HCT116 (cell line): ENCODE measurements around the gene RGS10.

Source experiments
- CBX3 ChIP-seq: IDR thresholded peaks from 2 replicates; pipeline ENCODE4 v1.6.1; 2012; ENCODE audit warnings: low read depth
- CTCF ChIP-seq, 3 experiments: fragments of 200-600 bp in 1 of 3; sonication (generic) in 1 of 3; IDR thresholded peaks in 2 of 3; conservative IDR thresholded peaks in 1 of 3; 2 replicates each; pipeline ENCODE4 v1.5.1; 2012 to 2017; ENCODE audit warnings: low read depth in 2 of 3, low read length in 2 of 3, antibody characterized with exemption in 1 of 3, borderline replicate concordance in 1 of 3, control low read depth in 1 of 3, mild to moderate bottlenecking in 1 of 3, mixed read lengths in 1 of 3, mixed run types in 1 of 3, moderate library complexity in 1 of 3; ENCODE audit not compliant: insufficient read depth in 1 of 3
- POLR2A ChIP-seq: IDR thresholded peaks from 2 replicates; pipeline ENCODE4 v1.7.0; 2011; ENCODE audit warnings: borderline replicate concordance; ENCODE audit not compliant: insufficient read depth, insufficient read length; ENCODE audit errors: extremely low read depth
- POLR2AphosphoS5 ChIP-seq: IDR thresholded peaks from 2 replicates; pipeline ENCODE4 v1.6.1; 2011; ENCODE audit warnings: mild to moderate bottlenecking, low read depth, low read length, moderate library complexity
- SP1 ChIP-seq: IDR thresholded peaks from 2 replicates; pipeline ENCODE4 v1.6.1; 2012; ENCODE audit warnings: low read depth
- TCF7L2 ChIP-seq: IDR thresholded peaks from 2 replicates; pipeline ENCODE4 v1.7.0; 2011; ENCODE audit warnings: borderline replicate concordance, inconsistent platforms; ENCODE audit not compliant: insufficient read depth, insufficient read length; ENCODE audit errors: extremely low read depth
- YY1 ChIP-seq: IDR thresholded peaks from 2 replicates; pipeline ENCODE4 v1.6.1; 2011; ENCODE audit warnings: low read length, low read depth, moderate library complexity, mild to moderate bottlenecking; ENCODE audit not compliant: insufficient replicate concordance; ENCODE audit errors: extremely low read depth
- TF ChIP-seq, protein P1 (sequence below): IDR thresholded peaks from 2 replicates; pipeline ENCODE4 v1.6.1; 2012

- TF ChIP-seq TCF7L2 (no peak), POLR2A (no peak), CTCF (IDR thresholded peaks at IDR 0.05 in 2 of 3, conservative IDR thresholded peaks at IDR 0.05 in 1 of 3; ENCODE audit: borderline replicate concordance in 1 of 3, insufficient read depth in 1 of 3, low read depth in 2 of 3, low read length in 2 of 3) (no peak), SP1 (no peak), CBX3 (no peak), YY1 (no peak), POLR2AphosphoS5 (no peak)
- TF ChIP-seq, protein P1, sequence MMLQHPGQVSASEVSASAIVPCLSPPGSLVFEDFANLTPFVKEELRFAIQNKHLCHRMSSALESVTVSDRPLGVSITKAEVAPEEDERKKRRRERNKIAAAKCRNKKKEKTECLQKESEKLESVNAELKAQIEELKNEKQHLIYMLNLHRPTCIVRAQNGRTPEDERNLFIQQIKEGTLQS: no peak
Measured at GRCh38 chr10:119543814-119544642, 1.5 kb upstream of the RGS10 start.
